Keratinocyte (primary cell): Measurements from ENCODE around the gene ETV1.

Source experiments
- CTCF ChIP-seq, 3 experiments: IDR thresholded peaks in 1 of 3; conservative IDR thresholded peaks in 1 of 3; optimal IDR thresholded peaks in 1 of 3; 2 replicates in 2 of 3; 3 replicates in 1 of 3; pipeline versions ENCODE3 to v1.5.1; 2011; ENCODE audit warnings: low read length in 3 of 3, mild to moderate bottlenecking in 3 of 3, moderate library complexity in 2 of 3, control low read depth in 1 of 3, inconsistent platforms in 1 of 3; ENCODE audit not compliant: insufficient read depth in 2 of 3; ENCODE audit errors: extremely low read depth in 1 of 3
- EZH2 ChIP-seq: IDR thresholded peaks from one replicate; pipeline ENCODE4 v1.6.1; 2012; ENCODE audit warnings: inconsistent platforms, mild to moderate bottlenecking, low read length, moderate library complexity

- TF ChIP-seq CTCF (optimal IDR thresholded peaks at IDR 0.05 in 1 of 3, IDR thresholded peaks at IDR 0.05 in 1 of 3, conservative IDR thresholded peaks at IDR 0.05 in 1 of 3; ENCODE audit: extremely low read depth in 1 of 3, insufficient read depth in 2 of 3, low read length in 3 of 3) (no peak), EZH2 (no peak)
Observed at GRCh38 chr7:13990984-13991790, 1.7 kb upstream of the ETV1 start.
